Lower leg skin (tissue), 3 donors: Measurements from ENCODE around the gene LNP1.

Experiments used
- CTCF ChIP-seq, 3 donors: fragments of 450-650 bp; IDR thresholded peaks; one replicate each; pipeline ENCODE4 v1.5.1; 2016; ENCODE audit warnings: antibody characterized with exemption in 3 of 3, mild to moderate bottlenecking in 3 of 3, moderate library complexity in 2 of 3
- POLR2A ChIP-seq, 2 donors: fragments of 450-650 bp; IDR thresholded peaks; one replicate each; pipeline ENCODE4 v1.6.1; 2016 to 2017; ENCODE audit warnings: antibody characterized with exemption in 2 of 2, mild to moderate bottlenecking in 1 of 2, moderate library complexity in 1 of 2

- TF ChIP-seq POLR2A (IDR thresholded peaks at IDR 0.05) (no peak), CTCF (IDR thresholded peaks at IDR 0.05) (no peak)
Measured at GRCh38 chr3:100399341-100400071, 1.8 kb upstream of the LNP1 start.
